Hepatocyte (in vitro differentiated cells): ENCODE measurements around the gene MICAL2. TPM values are rescaled to one million over a fixed set of nuclear protein-coding genes. Genes with fewer than 3 reads are reported as not detected.
A peak's percentile ranks its signal among the peaks of the same experiment; 100 is the strongest.

Experiments
- DNase-seq: peaks from one replicate; pipeline ENCODE4 v3.0.0-alpha.2; 2016; ENCODE audit warnings: low spot score
- H2AFZ ChIP-seq: fragments of 200-600 bp; sonication (generic); 2 replicates; pipeline ENCODE4 v1.6.0; 2016; ENCODE audit warnings: antibody characterized with exemption, mild to moderate bottlenecking
- H3K27ac ChIP-seq: fragments of 200-600 bp; sonication (generic); 2 replicates; pipeline ENCODE4 v1.5.1; 2016; ENCODE audit warnings: mild to moderate bottlenecking
- H3K27me3 ChIP-seq: fragments of 200-600 bp; sonication (generic); 2 replicates; pipeline ENCODE4 v1.6.1; 2016
- H3K36me3 ChIP-seq: fragments of 200-600 bp; sonication (generic); replicated peaks from 2 replicates; pipeline ENCODE4 v1.5.1; 2016; ENCODE audit warnings: low read depth; ENCODE audit not compliant: insufficient read depth
- H3K4me1 ChIP-seq: fragments of 200-600 bp; sonication (generic); 2 replicates; pipeline ENCODE4 v1.5.1; 2016; ENCODE audit warnings: mild to moderate bottlenecking, moderate library complexity; ENCODE audit not compliant: insufficient read depth
- H3K4me2 ChIP-seq: fragments of 200-600 bp; sonication (generic); 2 replicates; pipeline ENCODE4 v1.6.0; 2016
- H3K4me3 ChIP-seq: fragments of 200-600 bp; sonication (generic); 2 replicates; pipeline ENCODE4 v1.5.1; 2016; ENCODE audit warnings: mild to moderate bottlenecking
- H3K79me2 ChIP-seq: fragments of 200-600 bp; sonication (generic); 2 replicates; pipeline ENCODE4 v1.6.0; 2017; ENCODE audit warnings: mild to moderate bottlenecking
- H3K9me2 ChIP-seq: fragments of 200-600 bp; sonication (generic); replicated peaks from 2 replicates; pipeline ENCODE4 v1.6.0; 2017; ENCODE audit warnings: mild to moderate bottlenecking; ENCODE audit not compliant: insufficient read depth
- H3K9me3 ChIP-seq: fragments of 200-600 bp; sonication (generic); 2 replicates; pipeline ENCODE4 v1.5.1; 2016; ENCODE audit warnings: low read depth, mild to moderate bottlenecking
- H4K20me1 ChIP-seq: fragments of 200-600 bp; sonication (generic); 2 replicates; pipeline ENCODE4 v1.6.0; 2016; ENCODE audit warnings: mild to moderate bottlenecking; ENCODE audit not compliant: insufficient read depth, poor library complexity, severe bottlenecking
- EZH2 ChIP-seq: fragments of 200-600 bp; sonication (generic); IDR thresholded peaks from 2 replicates; pipeline ENCODE4 v1.6.1; 2016; ENCODE audit warnings: antibody characterized with exemption, mild to moderate bottlenecking, borderline replicate concordance
- EZH2phosphoT487 ChIP-seq: fragments of 200-600 bp; sonication (generic); IDR thresholded peaks from one replicate; pipeline ENCODE4 v1.6.1; 2018; ENCODE audit warnings: antibody characterized with exemption, mild to moderate bottlenecking, low read depth, moderate library complexity; ENCODE audit not compliant: unreplicated experiment, severe bottlenecking
- WGBS: methylation state at CpG from one replicate; pipeline ENCODE4 v1.1.6; 2016; ENCODE audit warnings: low lambda C conversion rate; ENCODE audit errors: missing lambda C conversion rate; 5-methylcytosine and 5-hydroxymethylcytosine counted together
- polyA plus RNA-seq: library from polyadenylated mRNA; unstranded; fragments of >200 nt; fragmentation: Nextera tagmentation; extraction: Ambion mirVana; gene quantifications from 2 replicates; pipeline ENCODE4 v1.2.1, GENCODE V29; 2016
- total RNA-seq: library from RNA; depleted of rRNA; stranded (reverse); fragments of >200 nt; gene quantifications from 2 replicates; pipeline ENCODE4 v1.2.3, GENCODE V29; 2014
- TF ChIP-seq, protein P1 (sequence below): fragments of 200-600 bp; sonication (generic); IDR thresholded peaks from 2 replicates; pipeline ENCODE4 v1.5.1; 2016; ENCODE audit warnings: antibody characterized with exemption, mild to moderate bottlenecking; ENCODE audit not compliant: poor library complexity

Gene MICAL2
- total and polyA plus RNA-seq, 2 experiments from 2014 or later, result 36.8 to 56.0 TPM

DNA sequence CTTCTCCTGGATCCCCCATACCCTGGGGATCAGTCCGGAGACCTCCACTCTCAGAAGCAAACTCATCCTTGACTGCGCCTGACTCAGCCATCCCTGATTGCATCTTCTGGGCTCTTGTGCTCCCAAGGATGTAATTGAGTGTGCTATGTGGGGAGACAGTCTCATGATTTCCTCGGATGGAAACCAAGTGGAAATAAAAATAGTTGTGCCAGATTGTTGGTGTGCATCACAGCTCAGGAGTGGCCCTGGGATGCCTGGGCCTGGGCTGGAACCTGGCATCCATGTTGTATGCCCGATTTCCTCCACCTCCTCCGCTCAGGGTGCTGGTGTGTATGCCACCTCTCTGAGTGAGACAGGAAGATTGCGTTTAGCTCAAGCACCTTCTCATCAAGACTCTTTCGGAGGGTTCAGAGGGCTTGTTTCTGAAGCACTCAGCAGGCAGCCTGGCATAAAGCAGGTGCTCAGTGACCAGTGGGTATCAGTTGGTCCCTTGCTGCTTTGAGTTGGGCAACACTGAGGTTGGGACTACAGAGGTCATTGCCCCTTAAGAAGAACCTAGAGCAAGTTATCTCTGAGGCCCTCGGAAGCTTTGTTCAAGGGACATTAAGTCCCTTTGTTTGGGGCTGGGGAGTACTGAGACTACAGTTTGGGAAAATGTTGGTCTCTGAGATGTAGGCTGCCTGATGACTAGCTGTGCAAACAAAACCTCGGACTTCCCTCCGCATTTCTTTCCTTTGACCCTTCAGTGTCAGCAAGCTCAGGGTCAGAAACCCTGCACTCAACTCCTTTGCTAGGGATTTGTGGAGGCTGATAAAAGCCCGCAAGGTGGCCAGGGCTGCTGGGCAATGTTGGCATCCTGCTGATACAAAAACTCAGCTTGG is 24.8 kb upstream of the MICAL2 start:
- no peaks in the 10 kb centered on the region for H3K9me2 ChIP-seq

DNA sequence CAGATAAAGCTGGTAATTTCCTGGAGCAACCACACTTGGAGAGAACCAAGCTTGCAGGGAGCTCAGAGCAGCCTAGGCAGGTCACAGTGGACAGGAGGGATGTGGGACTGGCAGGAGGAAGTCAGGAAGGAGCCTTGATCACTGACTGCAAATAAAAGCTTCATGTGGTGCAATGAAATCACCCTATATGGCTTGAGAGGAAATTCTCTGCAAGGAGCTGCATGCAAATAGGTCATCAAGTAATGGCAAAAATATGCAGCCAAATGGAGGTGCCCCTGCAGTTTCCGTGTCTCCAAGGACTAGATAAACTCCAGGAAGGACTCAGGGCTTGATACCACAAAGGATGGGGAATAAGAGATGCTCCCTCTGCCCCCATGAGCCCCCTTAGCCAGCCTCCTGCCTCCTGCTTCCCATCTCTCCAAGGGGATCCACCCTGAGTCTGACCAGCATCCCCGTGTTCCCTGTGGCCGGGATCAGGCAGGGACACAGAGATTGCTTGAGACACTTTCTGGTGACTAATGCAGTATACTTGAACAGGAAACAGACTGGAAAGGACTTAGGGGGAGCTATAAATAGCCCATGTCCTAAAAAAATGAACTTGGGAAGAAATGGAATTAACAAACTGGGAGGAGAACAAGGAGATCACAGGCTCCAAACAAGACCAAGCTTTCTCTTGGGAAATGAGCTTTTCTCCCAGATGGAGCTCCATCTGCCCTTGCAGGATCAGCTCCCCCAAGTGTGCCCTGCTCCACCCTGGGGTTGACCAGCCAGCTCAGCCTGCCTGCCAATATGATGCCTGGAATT is 23.9 kb upstream of the MICAL2 start:
- DNase-seq, result peak; percentile 77
- peak overlapping the region; percentile 96 for H3K27ac ChIP-seq
- peak overlapping the region; percentile 50 for H3K4me2 ChIP-seq
- no peak overlapping the region for H3K4me3 ChIP-seq
- WGBS, result 21% methylated on average over 3 of the region's 3 CpGs
- no peaks in the 10 kb centered on the region for H3K9me3 ChIP-seq
- no peak for TF ChIP-seq EZH2
- no peak for TF ChIP-seq EZH2phosphoT487
- TF ChIP-seq, protein P1, sequence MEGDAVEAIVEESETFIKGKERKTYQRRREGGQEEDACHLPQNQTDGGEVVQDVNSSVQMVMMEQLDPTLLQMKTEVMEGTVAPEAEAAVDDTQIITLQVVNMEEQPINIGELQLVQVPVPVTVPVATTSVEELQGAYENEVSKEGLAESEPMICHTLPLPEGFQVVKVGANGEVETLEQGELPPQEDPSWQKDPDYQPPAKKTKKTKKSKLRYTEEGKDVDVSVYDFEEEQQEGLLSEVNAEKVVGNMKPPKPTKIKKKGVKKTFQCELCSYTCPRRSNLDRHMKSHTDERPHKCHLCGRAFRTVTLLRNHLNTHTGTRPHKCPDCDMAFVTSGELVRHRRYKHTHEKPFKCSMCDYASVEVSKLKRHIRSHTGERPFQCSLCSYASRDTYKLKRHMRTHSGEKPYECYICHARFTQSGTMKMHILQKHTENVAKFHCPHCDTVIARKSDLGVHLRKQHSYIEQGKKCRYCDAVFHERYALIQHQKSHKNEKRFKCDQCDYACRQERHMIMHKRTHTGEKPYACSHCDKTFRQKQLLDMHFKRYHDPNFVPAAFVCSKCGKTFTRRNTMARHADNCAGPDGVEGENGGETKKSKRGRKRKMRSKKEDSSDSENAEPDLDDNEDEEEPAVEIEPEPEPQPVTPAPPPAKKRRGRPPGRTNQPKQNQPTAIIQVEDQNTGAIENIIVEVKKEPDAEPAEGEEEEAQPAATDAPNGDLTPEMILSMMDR, result no peak
- peaks cover 35% of the 10 kb centered on the region for H3K4me1 ChIP-seq
- H3K9me2 ChIP-seq, result no peaks in the 10 kb centered on the region
- H3K27me3 ChIP-seq, result no peaks in the 10 kb centered on the region
- H3K36me3 ChIP-seq, result no peaks in the 10 kb centered on the region
- H4K20me1 ChIP-seq, result no peaks in the 10 kb centered on the region
- no peaks in the 10 kb centered on the region for H3K79me2 ChIP-seq
- no peak overlapping the region for H2AFZ ChIP-seq

More for the DNA sequence above, 24.8 kb upstream of the MICAL2 start:
- WGBS, result 83% methylated on average over 11 of the region's 11 CpGs
- H3K4me3 ChIP-seq, result no peak overlapping the region
- peaks cover 31% of the 10 kb centered on the region for H3K4me1 ChIP-seq
- H3K4me2 ChIP-seq, result peak overlapping the region; percentile 1
- TF ChIP-seq EZH2 (no peak), EZH2phosphoT487 (no peak)
- TF ChIP-seq, protein P1, result no peak
- H3K9me3 ChIP-seq, result no peaks in the 10 kb centered on the region
- H3K36me3 ChIP-seq, result no peaks in the 10 kb centered on the region
- H3K27ac ChIP-seq, result peak overlapping the region; percentile 96
- no peak for DNase-seq
- H4K20me1 ChIP-seq, result no peaks in the 10 kb centered on the region
- H3K79me2 ChIP-seq, result no peaks in the 10 kb centered on the region
- H2AFZ ChIP-seq, result no peak overlapping the region
- no peaks in the 10 kb centered on the region for H3K27me3 ChIP-seq

DNA sequence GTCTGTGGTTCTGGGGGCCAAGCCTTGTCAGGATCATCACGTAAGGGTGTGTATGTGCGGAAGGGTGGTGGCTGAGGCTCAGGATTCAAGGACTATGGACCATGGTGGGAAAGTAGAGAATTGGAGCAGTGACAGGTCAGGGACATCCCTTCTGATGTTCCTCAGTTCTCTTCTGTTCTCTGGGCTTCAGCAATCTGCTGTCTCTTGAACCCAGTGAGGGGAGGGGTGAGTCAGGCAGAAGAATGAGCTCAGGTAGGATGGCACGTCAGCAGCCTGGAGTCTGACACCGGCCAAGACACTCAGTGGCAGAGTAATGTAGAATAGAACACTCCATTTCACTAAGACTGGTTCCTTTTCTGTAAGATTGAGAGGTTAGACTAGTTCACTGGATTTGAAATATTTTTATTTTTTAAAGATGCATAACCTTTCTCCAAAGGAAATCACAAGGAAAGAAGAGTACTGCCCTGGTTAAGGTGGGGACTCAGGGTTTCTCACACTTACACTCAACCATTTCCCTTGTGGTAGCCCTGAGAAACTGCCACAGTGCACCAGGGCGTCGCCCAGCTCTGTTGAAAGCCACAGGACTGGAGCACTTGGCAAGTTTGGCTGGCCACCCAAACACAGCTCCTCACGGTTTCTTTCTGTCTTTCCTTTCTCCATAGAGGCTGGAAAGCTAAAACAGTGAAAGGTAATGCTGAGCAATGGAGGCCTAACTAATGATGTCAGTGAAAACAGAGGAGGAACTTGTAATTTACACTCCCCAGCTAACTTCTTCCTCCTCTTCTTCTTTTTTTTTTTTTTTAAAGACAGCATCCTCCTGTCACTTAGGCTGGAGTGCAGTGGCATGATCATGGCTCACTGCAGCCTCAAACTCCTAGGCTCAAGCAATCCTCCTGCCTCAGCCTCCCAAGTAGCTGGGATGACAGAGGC is 23.1 kb upstream of the MICAL2 start:
- no peaks in the 10 kb centered on the region for H3K27me3 ChIP-seq
- WGBS, result 89% methylated on average over 7 of the region's 7 CpGs
- no peak overlapping the region for H3K4me3 ChIP-seq
- H4K20me1 ChIP-seq, result no peaks in the 10 kb centered on the region
- no peak overlapping the region for H2AFZ ChIP-seq
- TF ChIP-seq EZH2 (no peak), EZH2phosphoT487 (no peak)
- TF ChIP-seq, protein P1, result no peak
- H3K79me2 ChIP-seq, result no peaks in the 10 kb centered on the region
- no peak for DNase-seq
- peak overlapping the region; percentile 50 for H3K4me2 ChIP-seq
- H3K4me1 ChIP-seq, result peaks cover 44% of the 10 kb centered on the region
- H3K27ac ChIP-seq, result peak overlapping the region; percentile 96
- H3K9me3 ChIP-seq, result no peaks in the 10 kb centered on the region
- H3K9me2 ChIP-seq, result no peaks in the 10 kb centered on the region
- no peaks in the 10 kb centered on the region for H3K36me3 ChIP-seq
